Adipocyte (in vitro differentiated cells): Measurements from ENCODE around the gene PNPLA7.

Source experiments
- DNase-seq: peaks from one replicate; pipeline ENCODE4 v3.0.0-alpha.2; 2015; ENCODE audit warnings: low read depth
- H3K27me3 ChIP-seq: replicated peaks from 2 replicates; pipeline ENCODE4 v1.7.0; 2013; ENCODE audit warnings: mild to moderate bottlenecking, low read length, moderate library complexity; ENCODE audit not compliant: control insufficient read depth, insufficient read depth
- H3K36me3 ChIP-seq: 2 replicates; pipeline ENCODE4 v1.7.0; 2013; ENCODE audit warnings: low read length, mild to moderate bottlenecking, moderate library complexity; ENCODE audit not compliant: control insufficient read depth, insufficient read depth, severe bottlenecking
- H3K4me1 ChIP-seq: 2 replicates; pipeline ENCODE4 v1.7.0; 2013; ENCODE audit warnings: mild to moderate bottlenecking, low read length, moderate library complexity; ENCODE audit not compliant: control insufficient read depth, insufficient read depth
- H3K4me3 ChIP-seq: 2 replicates; pipeline ENCODE4 v1.7.0; 2013; ENCODE audit warnings: mild to moderate bottlenecking, low read length, moderate library complexity
- H3K9ac ChIP-seq: 2 replicates; pipeline ENCODE4 v1.7.0; 2013; ENCODE audit warnings: mild to moderate bottlenecking, low read length, moderate library complexity
- H3K9me3 ChIP-seq: 2 replicates; pipeline ENCODE4 v1.7.0; 2013; ENCODE audit warnings: mild to moderate bottlenecking, low read length, moderate library complexity; ENCODE audit not compliant: control insufficient read depth

Gene PNPLA7

GRCh38 chr9:137498720-137499150, 51.5 kb downstream of the PNPLA7 start:
- H3K4me3 ChIP-seq = no peak overlapping the region
- H3K9me3 ChIP-seq = no peaks in the 10 kb centered on the region
- no peak overlapping the region for H3K9ac ChIP-seq
- peaks cover 11% of the 10 kb centered on the region for H3K36me3 ChIP-seq
- no peaks in the 10 kb centered on the region for H3K27me3 ChIP-seq
- DNase-seq = no peak
- H3K4me1 ChIP-seq = no peaks in the 10 kb centered on the region

GRCh38 chr9:137497921-137498719, 52.1 kb downstream of the PNPLA7 start:
- Histone ChIP-seq H3K36me3 (peaks cover 11% of the 10 kb centered on the region), H3K27me3 (no peaks in the 10 kb centered on the region), H3K4me1 (no peaks in the 10 kb centered on the region), H3K9ac (no peak overlapping the region), H3K9me3 (no peaks in the 10 kb centered on the region), H3K4me3 (no peak overlapping the region)
- no peak for DNase-seq

GRCh38 chr9:137496601-137497375, 53.4 kb downstream of the PNPLA7 start:
- DNase-seq = no peak
- H3K27me3 ChIP-seq = no peaks in the 10 kb centered on the region
- no peak overlapping the region for H3K4me3 ChIP-seq
- H3K9ac ChIP-seq = no peak overlapping the region
- no peaks in the 10 kb centered on the region for H3K4me1 ChIP-seq
- peaks cover 13% of the 10 kb centered on the region for H3K36me3 ChIP-seq
- no peaks in the 10 kb centered on the region for H3K9me3 ChIP-seq

- H3K36me3 ChIP-seq = peaks cover 25% of the 10 kb centered on the region
- no peak overlapping the region for H3K9ac ChIP-seq
- no peaks in the 10 kb centered on the region for H3K9me3 ChIP-seq
- no peaks in the 10 kb centered on the region for H3K27me3 ChIP-seq
- no peaks in the 10 kb centered on the region for H3K4me1 ChIP-seq
- no peak overlapping the region for H3K4me3 ChIP-seq
- no peak for DNase-seq
These were observed 55.5 kb downstream of the PNPLA7 start for GRCh38 chr9:137494550-137495351.

GRCh38 chr9:137494104-137494544, 56.1 kb downstream of the PNPLA7 start:
- Histone ChIP-seq H3K4me3 (no peak overlapping the region), H3K36me3 (peaks cover 22% of the 10 kb centered on the region), H3K27me3 (no peaks in the 10 kb centered on the region), H3K4me1 (no peaks in the 10 kb centered on the region), H3K9me3 (no peaks in the 10 kb centered on the region), H3K9ac (no peak overlapping the region)
- no peak for DNase-seq

- H3K36me3 ChIP-seq = peaks cover 20% of the 10 kb centered on the region
- no peak for DNase-seq
- H3K9ac ChIP-seq = no peak overlapping the region
- no peaks in the 10 kb centered on the region for H3K4me1 ChIP-seq
- H3K9me3 ChIP-seq = no peaks in the 10 kb centered on the region
- no peaks in the 10 kb centered on the region for H3K27me3 ChIP-seq
- no peak overlapping the region for H3K4me3 ChIP-seq
These were observed 56.7 kb downstream of the PNPLA7 start for GRCh38 chr9:137493364-137494103.

- H3K4me3 ChIP-seq = no peak overlapping the region
- peaks cover 14% of the 10 kb centered on the region for H3K36me3 ChIP-seq
- H3K9me3 ChIP-seq = no peaks in the 10 kb centered on the region
- H3K9ac ChIP-seq = no peak overlapping the region
- no peaks in the 10 kb centered on the region for H3K27me3 ChIP-seq
- H3K4me1 ChIP-seq = no peaks in the 10 kb centered on the region
- no peak for DNase-seq
These were observed 57.5 kb downstream of the PNPLA7 start for GRCh38 chr9:137492464-137493363.

GRCh38 chr9:137491735-137492432, 58.3 kb downstream of the PNPLA7 start:
- Histone ChIP-seq H3K4me1 (no peaks in the 10 kb centered on the region), H3K9me3 (no peaks in the 10 kb centered on the region), H3K27me3 (no peaks in the 10 kb centered on the region), H3K4me3 (no peak overlapping the region), H3K36me3 (peaks cover 14% of the 10 kb centered on the region), H3K9ac (no peak overlapping the region)
- no peak for DNase-seq

- H3K27me3 ChIP-seq = no peaks in the 10 kb centered on the region
- no peak overlapping the region for H3K4me3 ChIP-seq
- no peak overlapping the region for H3K9ac ChIP-seq
- no peaks in the 10 kb centered on the region for H3K4me1 ChIP-seq
- no peaks in the 10 kb centered on the region for H3K9me3 ChIP-seq
- DNase-seq = no peak
- H3K36me3 ChIP-seq = peaks cover 14% of the 10 kb centered on the region
These were observed 59.5 kb downstream of the PNPLA7 start for GRCh38 chr9:137490532-137491186.
